Epithelial cell of esophagus (primary cell): Measurements from ENCODE around the gene TFEB.

ENCODE experiments used
- DNase-seq: peaks from one replicate; pipeline ENCODE4 v3.0.0; 2010; ENCODE audit warnings: low read depth
- H3K4me3 ChIP-seq: 2 replicates; pipeline ENCODE4 v1.5.1; 2011; ENCODE audit warnings: mild to moderate bottlenecking, low read length, control low read depth
- CTCF ChIP-seq: IDR thresholded peaks from 2 replicates; pipeline ENCODE4 v1.5.1; 2011; ENCODE audit warnings: low read depth, mild to moderate bottlenecking, low read length, control low read depth, inconsistent platforms; ENCODE audit not compliant: insufficient read depth; ENCODE audit errors: missing control alignments

Gene TFEB

GRCh38 chr6:41649596-41649995 is 85.8 kb downstream of the TFEB start:
- no peak for TF ChIP-seq CTCF
- H3K4me3 ChIP-seq, result no peak overlapping the region
- DNase-seq, result no peak

- no peak overlapping the region for H3K4me3 ChIP-seq
- no peak for DNase-seq
- no peak for TF ChIP-seq CTCF
Measured at GRCh38 chr6:41648921-41649320, 86.5 kb downstream of the TFEB start.

- DNase-seq, result no peak
- no peak for TF ChIP-seq CTCF
- H3K4me3 ChIP-seq, result no peak overlapping the region
Measured at GRCh38 chr6:41648070-41648585, 87.3 kb downstream of the TFEB start.

GRCh38 chr6:41647061-41647511 is 88.3 kb downstream of the TFEB start:
- TF ChIP-seq CTCF, result no peak
- DNase-seq, result no peak
- H3K4me3 ChIP-seq, result no peak overlapping the region

- no peak overlapping the region for H3K4me3 ChIP-seq
- no peak for DNase-seq
- TF ChIP-seq CTCF, result no peak
Measured at GRCh38 chr6:41646026-41646795, 89.2 kb downstream of the TFEB start.

GRCh38 chr6:41645007-41645618 is 90.3 kb downstream of the TFEB start:
- no peak for DNase-seq

More at GRCh38 chr6:41645007-41645618, 90.3 kb downstream of the TFEB start:
- TF ChIP-seq CTCF, result no peak
- no peak overlapping the region for H3K4me3 ChIP-seq
